GM20431 (cell line): Measurements from ENCODE around the gene NTPCR.
"Not testable (repeated sequence)": the region's sequence is repeated elsewhere in the genome, so short reads cannot be mapped to it uniquely, and the experiment has no call there.

Source experiments
- in situ Hi-C: fragments of 300-500 bp; cut with MseI, MboI; formaldehyde crosslinking; loops from one replicate; pipeline ENCODE4 v1.15.0; 2020; ENCODE audit warnings: low sequenced_read_pairs; ENCODE audit not compliant: unreplicated experiment

The NTPCR gene

GRCh38 chr1:232950197-232951176, at the start of gene NTPCR:
NTPCR (plus strand) TSS chr1:232950611; CDS start chr1:232950711, 100 bp downstream.
- in situ Hi-C loops = no loop called here

DNA sequence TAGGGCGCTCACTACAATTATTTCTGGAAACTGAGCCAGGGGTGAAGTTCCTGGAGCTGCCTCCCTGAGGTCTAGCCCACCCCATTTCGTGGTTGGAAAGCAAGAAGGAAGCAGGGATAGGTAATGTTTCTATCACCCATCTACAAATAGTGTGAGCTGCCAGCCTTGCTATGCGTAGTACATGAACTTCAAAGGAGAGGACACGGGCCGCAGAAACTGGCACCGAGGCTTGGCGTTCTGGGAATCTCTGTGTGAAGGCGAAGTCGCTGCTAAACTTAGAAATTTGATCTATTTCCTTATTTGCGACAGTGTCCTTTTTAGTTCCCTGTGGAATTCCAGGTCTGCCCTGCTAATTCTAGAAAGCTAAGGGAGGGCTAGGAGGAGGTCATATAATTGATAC, 49.6 kb upstream of the NTPCR start:
- in situ Hi-C loops = no loop called here

DNA sequence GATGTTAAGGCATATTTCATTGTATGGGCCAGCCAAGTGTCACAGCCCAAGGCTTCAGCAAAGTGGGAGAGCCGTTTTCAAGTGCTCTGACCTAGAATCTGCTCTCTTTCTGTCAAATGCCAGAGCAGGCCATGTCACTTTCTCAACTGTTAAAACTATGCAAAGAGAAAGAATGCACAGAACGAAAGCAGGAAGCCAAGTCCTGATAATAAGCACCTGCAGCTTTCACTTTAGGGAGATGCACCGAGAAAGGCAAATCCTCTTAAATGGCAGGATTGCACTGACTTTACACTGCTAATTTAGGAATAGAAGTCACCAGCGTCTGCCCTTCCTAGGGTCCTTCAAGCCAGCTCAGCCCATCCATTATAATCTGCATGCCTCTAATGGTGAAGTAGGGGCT, 49.2 kb upstream of the NTPCR start:
- in situ Hi-C loops = no loop called here

DNA sequence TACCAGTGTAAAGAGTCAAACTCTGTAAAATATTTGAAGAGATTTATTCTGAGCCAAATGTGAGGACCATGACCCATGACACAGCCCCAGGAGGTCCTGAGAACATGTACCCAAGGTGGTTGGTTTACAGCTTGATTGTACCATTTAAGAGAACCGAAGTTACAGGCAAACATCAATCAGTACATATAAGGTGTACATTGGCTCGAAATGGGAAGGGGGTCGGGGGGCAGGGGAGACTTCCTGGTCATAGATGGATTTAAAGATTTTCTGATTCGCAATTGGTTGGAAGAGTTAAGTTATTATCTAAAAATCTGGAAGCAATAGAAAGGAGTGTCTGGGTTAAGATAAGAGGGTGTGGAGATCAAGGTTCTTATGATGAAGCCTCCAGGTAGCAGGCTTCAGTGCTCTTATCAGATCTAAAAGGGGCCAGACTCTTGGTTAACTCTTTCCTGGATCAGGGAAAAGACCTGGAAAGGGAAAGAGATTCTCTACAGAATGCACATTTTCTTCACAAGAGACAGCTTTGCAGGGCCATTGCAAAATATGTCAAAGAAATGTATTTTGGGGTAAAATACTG, 47.5 kb upstream of the NTPCR start:
- in situ Hi-C loops = no loop called here

- in situ Hi-C loops = no loop called here
Measured at GRCh38 chr1:232904131-232904530, 46.3 kb upstream of the NTPCR start.

GRCh38 chr1:232904566-232904965, 45.8 kb upstream of the NTPCR start:
- in situ Hi-C loops = no loop called here

- in situ Hi-C loops = no loop called here
Measured at GRCh38 chr1:232905331-232906034, 44.9 kb upstream of the NTPCR start.

- in situ Hi-C loops = no loop called here
Measured at GRCh38 chr1:232906441-232906840, 44.0 kb upstream of the NTPCR start.

DNA sequence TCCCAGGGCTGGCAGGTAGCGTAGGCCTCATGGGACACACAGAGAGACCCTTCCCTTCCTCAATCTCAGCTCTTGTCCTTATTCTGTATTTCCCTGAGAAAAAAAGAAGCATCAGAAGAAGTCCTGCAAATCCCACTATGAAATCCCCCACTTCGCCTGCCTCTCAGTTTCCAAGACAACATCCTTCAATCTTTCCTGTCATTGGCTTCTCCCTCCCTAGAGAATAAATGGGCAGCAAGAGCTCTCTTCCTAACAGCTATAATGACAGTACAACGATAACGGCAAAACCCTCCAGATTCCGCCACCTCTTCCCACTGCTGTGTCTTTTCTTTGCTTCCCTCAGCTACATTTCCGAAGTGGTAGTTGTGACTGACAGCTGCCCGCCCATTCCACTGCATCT, 41.6 kb upstream of the NTPCR start:
- in situ Hi-C loops = no loop called here

- in situ Hi-C loops = no loop called here
Measured at GRCh38 chr1:232909752-232910151, 40.7 kb upstream of the NTPCR start.

- in situ Hi-C loops = no loop called here
Measured at GRCh38 chr1:232911027-232911599, 39.3 kb upstream of the NTPCR start.

DNA sequence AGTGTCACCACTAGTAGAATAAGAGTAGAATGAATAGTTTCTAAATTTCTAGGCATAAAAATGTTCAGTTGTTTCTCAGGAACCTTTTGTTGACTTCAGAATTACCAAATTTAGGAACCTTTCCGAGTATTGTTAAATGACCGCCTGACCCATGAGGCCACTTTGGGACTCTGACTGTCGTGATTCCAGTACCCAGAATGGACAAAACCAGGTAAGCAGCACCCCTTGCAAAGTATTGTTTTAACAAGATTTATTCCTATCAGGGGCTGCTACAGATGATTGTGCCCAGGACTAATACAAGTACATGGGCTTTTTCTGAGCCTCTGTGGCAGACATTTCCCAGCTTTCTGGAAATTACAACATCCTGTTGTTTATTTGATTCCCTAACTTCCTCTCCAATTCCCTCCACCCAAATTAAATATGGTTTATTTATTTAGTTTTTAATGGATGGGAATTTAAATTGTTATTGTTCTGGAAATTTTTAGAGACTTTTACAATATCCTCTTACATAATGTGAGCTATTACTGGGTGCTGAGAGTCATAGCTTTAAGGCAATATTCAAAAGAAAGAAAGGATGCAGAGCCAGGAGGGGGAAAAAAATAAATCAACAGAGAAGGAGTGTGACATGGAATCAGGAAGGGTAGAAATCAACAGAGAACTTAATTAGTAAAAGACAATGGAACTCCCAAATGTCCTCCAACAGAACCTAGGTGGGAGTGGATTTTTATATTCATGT, 37.4 kb upstream of the NTPCR start:
- in situ Hi-C loops = no loop called here

GRCh38 chr1:232914271-232914670, 36.1 kb upstream of the NTPCR start:
- in situ Hi-C loops = not testable (repeated sequence)

DNA sequence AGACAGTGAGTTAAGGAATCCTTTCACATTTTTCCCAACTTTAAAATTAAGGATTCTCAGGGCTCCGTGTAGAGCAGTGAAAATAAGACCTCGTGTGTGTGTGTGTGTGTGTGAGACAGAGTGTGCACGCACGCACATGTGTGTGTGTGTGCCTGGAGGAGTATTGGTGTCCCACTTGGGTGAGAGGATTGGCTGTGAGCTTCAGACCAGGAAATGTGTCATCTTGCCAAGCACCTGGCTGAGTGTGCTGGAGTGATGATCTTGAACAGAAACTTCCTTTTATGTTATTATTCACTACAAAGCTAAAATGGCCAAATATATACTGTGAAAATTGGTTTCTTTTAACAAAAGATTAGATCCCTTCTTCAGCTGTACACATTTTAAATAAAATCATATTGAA, 35.2 kb upstream of the NTPCR start:
- in situ Hi-C loops = no loop called here

- in situ Hi-C loops = no loop called here
Measured at GRCh38 chr1:232917053-232917452, 33.4 kb upstream of the NTPCR start.

- in situ Hi-C loops = no loop called here
Measured at GRCh38 chr1:232921381-232921780, 29.0 kb upstream of the NTPCR start.

- in situ Hi-C loops = no loop called here
Measured at GRCh38 chr1:232922485-232922884, 27.9 kb upstream of the NTPCR start.

DNA sequence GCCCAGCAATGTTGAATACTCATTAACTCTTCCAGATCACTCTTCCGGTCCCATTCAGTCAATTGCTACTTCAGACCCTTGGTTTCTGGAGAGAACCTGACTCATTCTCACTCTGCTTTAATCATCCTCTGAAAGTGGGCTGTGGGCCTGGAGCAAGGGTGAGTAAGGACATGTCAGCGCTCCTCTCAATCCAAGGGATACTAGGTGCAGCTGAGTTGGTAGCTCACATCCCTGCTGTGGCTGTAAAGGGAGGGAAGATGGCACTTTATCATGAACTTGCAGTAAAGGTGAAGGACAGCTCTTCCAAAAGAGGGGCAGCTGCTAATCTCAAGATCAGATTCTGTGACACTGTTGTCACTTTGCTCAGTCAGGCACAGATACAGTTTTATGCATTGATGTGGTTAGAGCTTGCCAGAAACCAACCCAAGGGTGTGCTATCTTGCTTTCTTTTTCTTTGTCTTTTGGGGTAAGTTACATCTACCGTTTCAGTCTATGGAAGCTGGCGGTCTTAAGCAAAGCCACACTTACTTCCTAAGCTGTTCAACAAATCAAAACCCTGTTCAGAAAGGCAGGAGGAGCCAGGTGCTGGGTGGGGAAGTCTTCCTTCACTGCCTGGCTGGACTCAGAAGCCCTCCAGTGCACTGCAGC, 26.5 kb upstream of the NTPCR start:
- in situ Hi-C loops = no loop called here

DNA sequence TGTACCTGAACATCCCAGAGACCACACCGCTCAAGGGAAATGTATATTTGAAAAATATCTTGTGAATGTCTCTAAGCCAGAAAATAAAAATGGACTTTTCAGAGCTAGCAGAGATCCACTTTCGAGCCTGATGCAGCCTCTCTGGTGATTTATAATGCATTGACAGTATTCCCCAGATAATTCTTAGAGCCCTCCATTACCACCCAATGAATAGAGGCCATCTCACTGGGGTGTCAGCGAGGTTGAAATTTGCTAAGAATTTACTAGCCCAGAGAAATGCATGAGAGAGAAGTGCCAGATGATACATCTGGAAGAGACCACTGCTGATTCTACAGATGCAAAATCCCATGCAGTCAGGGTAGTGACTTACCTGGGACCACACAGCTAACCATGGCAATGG, 25.5 kb upstream of the NTPCR start:
- in situ Hi-C loops = no loop called here
